DMS 273 (cell line): ENCODE measurements around the gene CAPN8.
A peak's percentile ranks its signal among the peaks of the same experiment; 100 is the strongest.

Source experiments
- DNase-seq: peaks from one replicate; lab custom pipeline; 2025; ENCODE audit not compliant: unreplicated experiment; lab: John Stamatoyannopoulos, UW

CAPN8 gene

GRCh38 chr1:223657978-223658377 lies 7.5 kb downstream of the CAPN8 start:
- DNase-seq = no peak

- DNase-seq = no peak
These were observed 11.4 kb downstream of the CAPN8 start for GRCh38 chr1:223654083-223654482.

GRCh38 chr1:223653431-223653830 lies 12.1 kb downstream of the CAPN8 start:
- DNase-seq = no peak

GRCh38 chr1:223653015-223653414 lies 12.5 kb downstream of the CAPN8 start:
- no peak for DNase-seq

- DNase-seq = no peak
These were observed 13.0 kb downstream of the CAPN8 start for GRCh38 chr1:223652436-223652941.

- DNase-seq = peak; percentile 7
These were observed 14.1 kb downstream of the CAPN8 start for GRCh38 chr1:223651291-223651991.

- DNase-seq = no peak
These were observed 15.0 kb downstream of the CAPN8 start for GRCh38 chr1:223650465-223650864.

- DNase-seq = no peak
These were observed 16.3 kb downstream of the CAPN8 start for GRCh38 chr1:223649222-223649621.

GRCh38 chr1:223647249-223647648 lies 18.3 kb downstream of the CAPN8 start:
- no peak for DNase-seq

- DNase-seq = no peak
These were observed 19.6 kb downstream of the CAPN8 start for GRCh38 chr1:223645903-223646302.

GRCh38 chr1:223642237-223642636 lies 23.3 kb downstream of the CAPN8 start:
- DNase-seq = no peak

- no peak for DNase-seq
These were observed 23.9 kb downstream of the CAPN8 start for GRCh38 chr1:223641523-223642039.

GRCh38 chr1:223639331-223639749 lies 26.2 kb downstream of the CAPN8 start:
- no peak for DNase-seq

GRCh38 chr1:223635236-223635635 lies 30.3 kb downstream of the CAPN8 start:
- DNase-seq = no peak

GRCh38 chr1:223634423-223634822 lies 31.1 kb downstream of the CAPN8 start:
- no peak for DNase-seq

- peak; percentile 17 for DNase-seq
These were observed 33.5 kb downstream of the CAPN8 start for GRCh38 chr1:223631956-223632355.

GRCh38 chr1:223631473-223631872 lies 34.0 kb downstream of the CAPN8 start:
- DNase-seq = peak; percentile 42

GRCh38 chr1:223629126-223629457 lies 36.4 kb downstream of the CAPN8 start:
- DNase-seq = no peak

- peak; percentile 82 for DNase-seq
These were observed 37.0 kb downstream of the CAPN8 start for GRCh38 chr1:223628233-223629125.

GRCh38 chr1:223622132-223622842 lies 43.2 kb downstream of the CAPN8 start:
- DNase-seq = no peak

GRCh38 chr1:223621312-223621734 lies 44.2 kb downstream of the CAPN8 start:
- DNase-seq = no peak
